Measurements from ENCODE around the gene EEIG2. TPM values are rescaled to one million over a fixed set of nuclear protein-coding genes. Genes with fewer than 3 reads are reported as not detected.

Gene EEIG2
- total and polyA plus RNA-seq, 2 donors (not counting 3 experiments of a cell fraction or from before 2014, with no cell fraction given) = 2.5 to 7.2 TPM

DNA sequence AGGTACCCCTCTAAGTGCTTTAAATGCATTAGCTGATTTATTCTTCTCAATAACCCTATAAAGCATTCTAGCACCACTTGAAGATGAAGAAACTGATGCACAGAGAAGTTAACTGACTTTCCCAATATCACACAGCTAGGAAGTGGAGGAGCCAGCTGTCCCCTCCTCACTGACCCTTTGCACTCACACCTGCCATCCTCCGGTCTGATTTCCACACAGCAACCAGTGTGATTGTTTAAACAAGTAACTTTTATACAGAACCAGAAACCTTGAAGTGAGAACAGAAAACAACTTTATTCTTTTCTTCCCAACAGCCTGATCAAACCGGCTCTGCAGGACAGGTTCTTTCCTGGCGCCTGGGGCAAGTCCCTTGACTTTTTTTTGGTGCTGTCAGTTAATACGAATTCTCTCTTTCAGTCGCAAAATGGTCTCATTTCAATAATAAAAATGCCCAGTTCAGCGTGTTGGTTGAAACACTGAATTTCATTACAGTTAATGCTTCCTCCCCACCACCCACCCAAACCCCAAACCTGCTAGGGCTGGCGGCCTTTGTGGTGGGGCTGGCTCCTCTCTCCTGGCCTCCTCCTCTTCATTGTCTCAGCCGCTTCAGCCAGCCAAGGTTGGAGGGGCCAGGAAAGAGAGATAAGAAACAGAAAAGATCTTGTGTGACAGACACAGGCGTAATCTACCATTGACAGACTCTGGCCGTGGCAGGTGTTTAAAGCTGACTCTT lies 26.4 kb upstream of the EEIG2 start:
- ChIA-PET POLR2A (no interaction called here), CTCF (interaction anchor here (0.8 to 1.5 kb wide), 3 partner anchors 9 to 110 kb away, joined by 4 to 10 read pairs (median 4); no protein-coding TSS in a partner anchor)
- no peaks in the 10 kb centered on the region for H4K20me1 ChIP-seq (replicated peaks; ENCODE audit: control insufficient read depth, extremely low read depth, insufficient read depth, low read length)
- no peak overlapping the region for H3K4me2 ChIP-seq (ENCODE audit: insufficient read depth, low read length)
- H3K9ac ChIP-seq (replicated peaks; ENCODE audit: extremely low read depth, insufficient read depth, low read length) = no peak overlapping the region
- no peak for DNase-seq (ENCODE audit: low read depth, low spot score)
- no peak for FAIRE-seq
- no TSS peak for BruUV-seq (replicated peaks)
- intact Hi-C loops (cut with micrococcal nuclease) = no loop called here
- no peaks in the 10 kb centered on the region for H3K4me1 ChIP-seq (ENCODE audit: control insufficient read depth, extremely low read depth, insufficient read depth, low read length)
- TF ChIP-seq EZH2 (IDR thresholded peaks at IDR 0.05; ENCODE audit: borderline replicate concordance, low read depth, low read length, severe bottlenecking) (no peak), POLR2A (IDR thresholded peaks at IDR 0.05; ENCODE audit: low read depth, low read length) (no peak), GATA2 (IDR thresholded peaks at IDR 0.05; ENCODE audit: insufficient read depth, insufficient read length, low read depth, low read length) (no peak), FOS (IDR thresholded peaks at IDR 0.05; ENCODE audit: borderline replicate concordance, insufficient read depth, low read length) (no peak), JUN (IDR thresholded peaks at IDR 0.05; ENCODE audit: borderline replicate concordance, insufficient read depth, insufficient read length, low read depth) (no peak), MYC (IDR thresholded peaks at IDR 0.05; ENCODE audit: low read depth, low read length) (no peak), POLR2AphosphoS5 (IDR thresholded peaks at IDR 0.05; ENCODE audit: insufficient read depth, low read depth, low read length) (no peak)
- TF ChIP-seq, protein P1, sequence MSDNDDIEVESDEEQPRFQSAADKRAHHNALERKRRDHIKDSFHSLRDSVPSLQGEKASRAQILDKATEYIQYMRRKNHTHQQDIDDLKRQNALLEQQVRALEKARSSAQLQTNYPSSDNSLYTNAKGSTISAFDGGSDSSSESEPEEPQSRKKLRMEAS (IDR thresholded peaks at IDR 0.05; ENCODE audit: insufficient read depth, insufficient read length) = no peak
- TF ChIP-seq, protein P2, sequence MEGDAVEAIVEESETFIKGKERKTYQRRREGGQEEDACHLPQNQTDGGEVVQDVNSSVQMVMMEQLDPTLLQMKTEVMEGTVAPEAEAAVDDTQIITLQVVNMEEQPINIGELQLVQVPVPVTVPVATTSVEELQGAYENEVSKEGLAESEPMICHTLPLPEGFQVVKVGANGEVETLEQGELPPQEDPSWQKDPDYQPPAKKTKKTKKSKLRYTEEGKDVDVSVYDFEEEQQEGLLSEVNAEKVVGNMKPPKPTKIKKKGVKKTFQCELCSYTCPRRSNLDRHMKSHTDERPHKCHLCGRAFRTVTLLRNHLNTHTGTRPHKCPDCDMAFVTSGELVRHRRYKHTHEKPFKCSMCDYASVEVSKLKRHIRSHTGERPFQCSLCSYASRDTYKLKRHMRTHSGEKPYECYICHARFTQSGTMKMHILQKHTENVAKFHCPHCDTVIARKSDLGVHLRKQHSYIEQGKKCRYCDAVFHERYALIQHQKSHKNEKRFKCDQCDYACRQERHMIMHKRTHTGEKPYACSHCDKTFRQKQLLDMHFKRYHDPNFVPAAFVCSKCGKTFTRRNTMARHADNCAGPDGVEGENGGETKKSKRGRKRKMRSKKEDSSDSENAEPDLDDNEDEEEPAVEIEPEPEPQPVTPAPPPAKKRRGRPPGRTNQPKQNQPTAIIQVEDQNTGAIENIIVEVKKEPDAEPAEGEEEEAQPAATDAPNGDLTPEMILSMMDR (IDR thresholded peaks at IDR 0.05; ENCODE audit: extremely low read depth in 1 of 2, insufficient read depth in 1 of 2, low read depth in 1 of 2, low read length in 2 of 2) = no peak
- no peaks in the 10 kb centered on the region for H3K9me3 ChIP-seq (replicated peaks; ENCODE audit: control insufficient read depth, insufficient read depth, low read length)
- no peaks in the 10 kb centered on the region for H3K79me2 ChIP-seq (ENCODE audit: control insufficient read depth, insufficient read depth, low read length)
- dilution Hi-C loops (cut with MboI; ENCODE audit: extremely low pct_ligation_motif_present, low sequenced_read_pairs) = no loop called here
- no peak overlapping the region for H3K27ac ChIP-seq (ENCODE audit: insufficient read depth, low read depth, low read length)
- peaks cover 2 to 4% of the 10 kb centered on the region in 2 experiments for H3K27me3 ChIP-seq (ENCODE audit: control insufficient read depth in 2 of 2, insufficient read depth in 2 of 2, low read length in 2 of 2)
- H3K4me3 ChIP-seq (replicated peaks in 1 of 3; ENCODE audit: insufficient read depth in 1 of 3, low read depth in 1 of 3, low read length in 3 of 3) = no peak overlapping the region
- no peak overlapping the region for H2AFZ ChIP-seq (ENCODE audit: low read depth, low read length)
- H3K36me3 ChIP-seq (ENCODE audit: control insufficient read depth in 2 of 2, extremely low read depth in 1 of 2, insufficient read depth in 2 of 2, low read length in 2 of 2) = no peaks in the 10 kb centered on the region
- H3K9me1 ChIP-seq (replicated peaks; ENCODE audit: control insufficient read depth, extremely low read depth, insufficient read depth, low read length) = no peaks in the 10 kb centered on the region

All from endothelial cell of umbilical vein (primary cell).